ENCODE data around the gene TSHR. TPM values are rescaled to one million over a fixed set of nuclear protein-coding genes. Genes with fewer than 3 reads are reported as not detected.

Gene TSHR
- total RNA-seq, 2 donors from 2014 or later: 0.63 TPM; not detected in 1

DNA sequence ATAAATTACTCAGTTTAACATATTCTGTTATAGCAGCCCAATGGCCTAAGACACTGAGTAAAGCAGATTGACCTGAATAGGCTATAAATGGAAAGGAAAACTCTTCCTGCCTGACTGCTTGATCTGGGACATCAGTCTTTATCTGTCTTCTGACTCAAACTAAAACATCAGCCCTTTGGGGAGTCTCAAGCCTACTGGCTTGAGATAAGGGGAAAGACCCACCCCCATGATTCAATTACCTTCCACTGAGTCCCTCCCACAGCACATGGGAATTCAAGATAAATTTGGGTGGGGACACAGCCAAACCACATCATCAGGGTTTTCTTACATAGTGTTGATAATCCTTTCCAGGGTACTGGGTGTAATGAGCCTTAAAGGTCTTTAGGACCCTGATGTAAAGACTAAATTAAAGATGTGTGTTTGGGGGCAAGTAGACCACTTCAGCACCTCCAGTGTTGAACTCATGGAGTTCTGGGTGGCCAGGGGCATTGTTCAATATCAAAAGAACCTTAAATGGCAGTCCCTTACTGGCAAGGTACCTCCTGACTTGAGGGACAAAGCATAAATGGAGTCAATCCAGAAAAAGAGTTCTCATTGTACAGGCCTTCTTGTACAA lies 67.8 kb downstream of the TSHR start:
- Histone ChIP-seq H3K4me3 (no peak overlapping the region), H3K27me3 (replicated peaks; ENCODE audit: insufficient read depth) (no peaks in the 10 kb centered on the region), H3K36me3 (no peaks in the 10 kb centered on the region), H3K27ac (no peak overlapping the region), H3K4me1 (ENCODE audit: control insufficient read depth in 1 of 2, low read depth in 2 of 2) (no peaks in the 10 kb centered on the region), H3K9me3 (no peaks in the 10 kb centered on the region)
- DNase-seq (ENCODE audit: low spot score): no peak
- TF ChIP-seq, protein P1, sequence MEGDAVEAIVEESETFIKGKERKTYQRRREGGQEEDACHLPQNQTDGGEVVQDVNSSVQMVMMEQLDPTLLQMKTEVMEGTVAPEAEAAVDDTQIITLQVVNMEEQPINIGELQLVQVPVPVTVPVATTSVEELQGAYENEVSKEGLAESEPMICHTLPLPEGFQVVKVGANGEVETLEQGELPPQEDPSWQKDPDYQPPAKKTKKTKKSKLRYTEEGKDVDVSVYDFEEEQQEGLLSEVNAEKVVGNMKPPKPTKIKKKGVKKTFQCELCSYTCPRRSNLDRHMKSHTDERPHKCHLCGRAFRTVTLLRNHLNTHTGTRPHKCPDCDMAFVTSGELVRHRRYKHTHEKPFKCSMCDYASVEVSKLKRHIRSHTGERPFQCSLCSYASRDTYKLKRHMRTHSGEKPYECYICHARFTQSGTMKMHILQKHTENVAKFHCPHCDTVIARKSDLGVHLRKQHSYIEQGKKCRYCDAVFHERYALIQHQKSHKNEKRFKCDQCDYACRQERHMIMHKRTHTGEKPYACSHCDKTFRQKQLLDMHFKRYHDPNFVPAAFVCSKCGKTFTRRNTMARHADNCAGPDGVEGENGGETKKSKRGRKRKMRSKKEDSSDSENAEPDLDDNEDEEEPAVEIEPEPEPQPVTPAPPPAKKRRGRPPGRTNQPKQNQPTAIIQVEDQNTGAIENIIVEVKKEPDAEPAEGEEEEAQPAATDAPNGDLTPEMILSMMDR (IDR thresholded peaks at IDR 0.05): no peak
- no peak for ATAC-seq (ENCODE audit: insufficient number of reproducible peaks, low FRiP score, low read depth)

DNA sequence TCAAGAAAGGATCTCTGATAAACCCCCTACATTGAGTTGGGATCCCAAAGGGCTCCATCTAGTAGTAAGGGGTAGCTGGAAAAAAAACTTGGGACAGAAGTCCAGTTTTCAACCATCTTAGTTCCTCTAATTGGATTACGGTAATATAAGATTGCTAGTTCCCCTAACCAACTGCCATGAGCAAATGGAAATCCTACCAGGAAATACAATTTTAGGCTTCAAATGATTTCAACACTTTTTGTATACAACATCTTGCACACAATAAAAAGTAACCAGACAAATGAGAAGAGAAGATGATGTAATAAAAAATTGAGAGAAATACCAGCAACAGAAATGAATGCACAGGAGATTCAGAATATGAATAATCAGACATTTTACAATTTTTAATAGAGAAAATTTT lies 73.0 kb downstream of the TSHR start:
- TF ChIP-seq, protein P1 (IDR thresholded peaks at IDR 0.05): no peak
- Histone ChIP-seq H3K4me1 (ENCODE audit: control insufficient read depth in 1 of 2, low read depth in 2 of 2) (no peaks in the 10 kb centered on the region), H3K36me3 (no peaks in the 10 kb centered on the region), H3K9me3 (no peaks in the 10 kb centered on the region), H3K4me3 (no peak overlapping the region), H3K27me3 (replicated peaks; ENCODE audit: insufficient read depth) (no peaks in the 10 kb centered on the region), H3K27ac (no peak overlapping the region)
- DNase-seq (ENCODE audit: low spot score) (no peak), ATAC-seq (ENCODE audit: insufficient number of reproducible peaks, low FRiP score, low read depth) (no peak)

DNA sequence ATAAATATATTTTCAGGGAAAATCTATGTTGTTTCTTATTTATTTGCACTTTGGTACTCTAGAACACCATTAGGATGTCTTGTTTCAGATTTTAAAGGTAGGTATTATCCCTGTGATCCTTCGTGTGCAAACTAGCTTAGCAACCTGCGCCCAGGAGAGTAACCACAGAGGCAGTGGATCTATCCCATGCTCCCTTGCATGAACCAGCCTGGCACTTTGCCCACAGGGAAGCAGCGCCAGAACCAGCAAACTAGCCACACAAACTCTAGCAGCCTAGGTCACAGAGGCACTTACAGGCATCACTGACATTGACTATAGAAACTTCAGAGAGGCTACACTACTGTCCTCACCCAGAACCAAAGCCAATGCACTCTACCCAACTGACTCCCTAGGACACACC lies 76.1 kb downstream of the TSHR start:
- H3K27ac ChIP-seq: no peak overlapping the region
- H3K27me3 ChIP-seq (replicated peaks; ENCODE audit: insufficient read depth): no peaks in the 10 kb centered on the region
- DNase-seq (ENCODE audit: low spot score) (no peak), ATAC-seq (ENCODE audit: insufficient number of reproducible peaks, low FRiP score, low read depth) (no peak)
- H3K4me1 ChIP-seq (ENCODE audit: control insufficient read depth in 1 of 2, low read depth in 2 of 2): no peaks in the 10 kb centered on the region
- H3K4me3 ChIP-seq: no peak overlapping the region
- TF ChIP-seq, protein P1 (IDR thresholded peaks at IDR 0.05): no peak
- no peaks in the 10 kb centered on the region for H3K9me3 ChIP-seq
- no peaks in the 10 kb centered on the region for H3K36me3 ChIP-seq

DNA sequence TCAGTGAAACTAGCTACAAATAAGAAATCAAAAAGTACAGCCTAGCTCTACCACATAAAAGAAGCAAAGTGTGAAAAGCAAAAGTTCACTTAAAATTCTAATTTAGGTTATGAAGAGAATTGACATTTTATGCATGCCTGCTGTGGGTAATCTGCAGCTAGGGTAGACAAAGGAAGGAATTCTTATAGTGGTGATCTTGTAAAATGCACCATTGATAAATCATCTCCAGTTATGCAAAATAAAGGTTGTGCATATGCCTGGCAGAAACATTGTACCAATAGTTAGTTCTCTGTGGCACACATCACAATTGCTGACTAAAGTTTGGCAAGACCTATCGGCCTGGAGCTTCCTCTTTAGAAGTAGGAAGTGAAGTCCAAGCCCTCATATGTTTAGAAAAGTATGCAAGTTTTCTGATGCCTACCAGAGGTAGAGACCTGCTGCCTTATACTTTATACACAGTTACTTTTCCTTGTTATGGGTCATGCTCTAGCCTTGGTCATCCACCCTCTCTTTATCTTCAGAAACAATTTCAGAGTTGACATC lies 78.3 kb downstream of the TSHR start:
- H3K4me3 ChIP-seq: no peak overlapping the region
- H3K9me3 ChIP-seq: peaks cover 3% of the 10 kb centered on the region
- H3K4me1 ChIP-seq (ENCODE audit: control insufficient read depth in 1 of 2, low read depth in 2 of 2): no peaks in the 10 kb centered on the region
- H3K36me3 ChIP-seq: no peaks in the 10 kb centered on the region
- no peaks in the 10 kb centered on the region for H3K27me3 ChIP-seq (replicated peaks; ENCODE audit: insufficient read depth)
- ATAC-seq (ENCODE audit: insufficient number of reproducible peaks, low FRiP score, low read depth) (no peak), DNase-seq (ENCODE audit: low spot score) (no peak)
- TF ChIP-seq, protein P1 (IDR thresholded peaks at IDR 0.05): no peak
- no peak overlapping the region for H3K27ac ChIP-seq

DNA sequence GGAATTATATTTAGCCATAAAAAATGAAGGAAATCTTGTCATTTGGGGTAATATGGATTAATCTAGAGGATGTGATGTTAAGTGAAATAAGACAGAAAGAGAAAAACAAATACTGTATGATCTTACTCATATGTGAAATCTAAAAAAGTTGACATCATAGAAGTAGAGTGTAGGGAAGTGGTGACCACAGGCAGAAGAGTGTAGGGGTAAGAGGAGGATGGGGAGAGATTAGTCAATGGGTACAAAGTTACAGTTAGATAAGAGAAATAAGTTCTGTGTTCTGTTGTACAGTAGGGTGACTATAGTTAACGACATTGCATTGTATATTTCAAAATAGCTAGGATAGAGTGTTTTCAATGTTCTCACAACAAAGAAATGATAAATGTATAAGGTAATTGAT lies 87.0 kb downstream of the TSHR start:
- Histone ChIP-seq H3K4me1 (ENCODE audit: control insufficient read depth in 1 of 2, low read depth in 2 of 2) (no peaks in the 10 kb centered on the region), H3K4me3 (no peak overlapping the region), H3K27me3 (replicated peaks; ENCODE audit: insufficient read depth) (no peaks in the 10 kb centered on the region), H3K36me3 (no peaks in the 10 kb centered on the region), H3K9me3 (no peaks in the 10 kb centered on the region), H3K27ac (no peak overlapping the region)
- TF ChIP-seq, protein P1 (IDR thresholded peaks at IDR 0.05): no peak
- ATAC-seq (ENCODE audit: insufficient number of reproducible peaks, low FRiP score, low read depth) (no peak), DNase-seq (ENCODE audit: low spot score) (no peak)

Data from thoracic aorta (tissue), 2 donors.